Measurements from ENCODE around the gene LDHA. TPM values are rescaled to one million over a fixed set of nuclear protein-coding genes. Genes with fewer than 3 reads are reported as not detected.

The LDHA gene
- total and polyA plus RNA-seq, 2 of the 8 experiments (the other 6 are each of a cell fraction or from before 2014, with no cell fraction given) = 443 to 486 TPM

DNA sequence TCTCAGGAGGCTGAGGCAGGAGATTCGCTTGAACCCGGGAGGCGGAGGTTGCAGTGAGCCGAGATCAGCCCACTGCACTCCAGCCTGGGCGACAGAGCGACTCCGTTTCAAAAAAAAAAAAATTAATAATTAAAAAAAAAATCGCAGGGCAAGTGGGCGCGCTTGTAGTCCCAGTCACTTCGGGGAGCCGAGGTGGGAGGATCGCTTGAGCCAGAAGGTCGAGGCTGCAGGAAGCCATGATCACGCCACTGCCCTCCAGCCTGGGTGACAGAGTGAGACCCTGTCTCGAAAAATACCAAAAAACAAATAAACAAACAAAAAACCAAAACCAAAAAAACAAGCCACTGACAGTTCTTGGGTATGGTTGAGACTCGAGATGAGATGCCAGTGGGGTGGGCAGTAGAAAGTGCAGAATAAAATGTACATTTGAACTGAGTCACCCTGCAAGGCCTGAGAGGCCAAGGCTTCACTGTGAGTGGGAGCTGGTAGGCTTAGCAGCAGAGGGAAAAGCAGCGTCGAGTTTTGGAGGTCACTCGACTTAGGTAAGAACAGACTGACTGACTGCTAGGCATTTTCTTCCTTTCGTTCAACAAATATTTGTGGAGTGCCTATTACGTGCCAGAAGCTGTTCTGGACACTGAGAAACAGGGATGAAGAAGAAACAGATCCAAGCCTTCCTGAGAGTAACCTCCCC, 635 bp upstream of the LDHA start (continued):
- TF ChIP-seq CHD2 (IDR thresholded peaks at IDR 0.05; ENCODE audit: low read length) = no peak
- no peak for TF ChIP-seq YY1 (IDR thresholded peaks at IDR 0.05; ENCODE audit: low read depth, low read length)
- TF ChIP-seq ASH2L (IDR thresholded peaks at IDR 0.05; ENCODE audit: low read length) = no peak
- TF ChIP-seq EGR1 (IDR thresholded peaks at IDR 0.05; ENCODE audit: borderline replicate concordance, low read depth, low read length) = no peak
